ENCODE measurements around the gene ZG16B. TPM values are rescaled to one million over a fixed set of nuclear protein-coding genes. Genes with fewer than 3 reads are reported as not detected.

ZG16B gene
- total and polyA plus RNA-seq, 9 donors = 0.28 to 1.8 (median 0.45) TPM; not detected in 3

DNA sequence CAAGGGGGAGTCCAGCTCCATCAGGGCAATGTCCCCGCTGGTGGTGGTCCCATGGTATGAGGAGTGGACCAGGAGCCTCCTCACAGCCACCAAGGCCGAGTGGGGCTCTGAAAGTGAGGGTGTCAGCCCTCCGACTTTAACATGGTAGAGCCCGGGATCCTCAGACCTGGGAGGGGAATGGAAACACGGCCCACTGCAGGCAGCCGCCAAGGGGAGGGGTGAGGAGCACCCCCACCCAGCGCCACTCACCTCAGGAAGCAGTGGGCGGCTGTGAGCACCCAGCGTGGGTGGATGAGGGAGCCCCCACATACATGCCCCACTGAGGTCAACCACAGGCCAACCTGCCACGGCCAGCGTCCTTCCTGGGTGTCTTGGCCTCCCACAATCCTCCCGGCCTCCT is 10.8 kb downstream of the ZG16B start:
- DNase-seq = no peak
- H3K27me3 ChIP-seq = no peaks in the 10 kb centered on the region
- peaks cover 0 to 6% of the 10 kb centered on the region in 2 donors for H3K9me3 ChIP-seq
- TF ChIP-seq POLR2A (IDR thresholded peaks at IDR 0.05) (no peak), EP300 (IDR thresholded peaks at IDR 0.05) (no peak)
- no peak overlapping the region for H3K27ac ChIP-seq
- H3K4me1 ChIP-seq (ENCODE audit: insufficient read depth) = peaks cover 11% of the 10 kb centered on the region
- intact Hi-C loops (cut with DNase I) = no loop called here
- no peak overlapping the region for H3K4me3 ChIP-seq
- no peaks in the 10 kb centered on the region for H3K36me3 ChIP-seq
- WGBS, 3 donors = 82 to 86% (median 83%) methylated on average over 11 to 12 of the region's 12 CpGs

DNA sequence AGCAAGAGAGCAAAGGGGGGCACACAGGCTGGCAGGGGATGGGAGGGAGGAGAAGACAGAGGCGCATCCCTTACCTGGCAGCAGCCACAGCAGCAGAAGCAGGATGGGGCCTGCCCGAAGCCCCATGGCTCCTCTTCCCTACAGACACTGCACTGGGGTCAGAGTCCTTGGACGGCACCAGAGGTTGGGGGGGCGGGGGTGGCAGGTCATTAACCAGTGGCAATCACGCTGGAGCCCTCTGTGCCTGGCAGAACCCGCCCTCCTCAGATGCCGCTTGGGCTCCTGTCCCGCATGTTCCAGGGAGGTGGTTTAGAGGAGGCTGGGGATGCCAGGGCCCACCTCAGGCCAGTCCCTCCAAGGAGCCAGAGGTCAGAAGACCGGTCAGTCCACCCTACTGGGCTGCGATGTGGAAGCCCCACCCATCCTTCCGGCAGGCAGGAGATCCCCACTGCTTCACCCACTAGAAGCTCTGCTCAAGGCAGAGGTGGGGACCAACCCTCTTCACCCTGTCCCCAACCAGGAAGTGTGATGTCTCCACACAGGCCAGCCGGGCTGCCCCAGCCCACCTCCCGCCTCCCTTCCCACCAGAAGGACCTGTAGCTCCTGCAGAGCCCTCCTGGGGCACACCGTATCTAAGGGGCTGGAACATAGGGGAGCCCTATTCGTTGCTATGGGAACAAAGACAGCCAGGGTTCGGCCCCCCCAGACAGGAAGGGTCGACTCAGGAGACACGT is 11.7 kb downstream of the ZG16B start:
- H3K27me3 ChIP-seq = no peaks in the 10 kb centered on the region
- H3K36me3 ChIP-seq = no peaks in the 10 kb centered on the region
- intact Hi-C loops (cut with DNase I) = no loop called here
- peaks cover 0 to 6% of the 10 kb centered on the region in 2 donors for H3K9me3 ChIP-seq
- 81 to 86% (median 81%) methylated on average over 17 to 18 of the region's 18 CpGs for WGBS, 3 donors
- DNase-seq = no peak
- H3K4me1 ChIP-seq (ENCODE audit: insufficient read depth) = peaks cover 11% of the 10 kb centered on the region
- no peak overlapping the region for H3K4me3 ChIP-seq
- no peak overlapping the region for H3K27ac ChIP-seq
- TF ChIP-seq POLR2A (IDR thresholded peaks at IDR 0.05) (no peak), EP300 (IDR thresholded peaks at IDR 0.05) (no peak)
- TF ChIP-seq, protein P1, sequence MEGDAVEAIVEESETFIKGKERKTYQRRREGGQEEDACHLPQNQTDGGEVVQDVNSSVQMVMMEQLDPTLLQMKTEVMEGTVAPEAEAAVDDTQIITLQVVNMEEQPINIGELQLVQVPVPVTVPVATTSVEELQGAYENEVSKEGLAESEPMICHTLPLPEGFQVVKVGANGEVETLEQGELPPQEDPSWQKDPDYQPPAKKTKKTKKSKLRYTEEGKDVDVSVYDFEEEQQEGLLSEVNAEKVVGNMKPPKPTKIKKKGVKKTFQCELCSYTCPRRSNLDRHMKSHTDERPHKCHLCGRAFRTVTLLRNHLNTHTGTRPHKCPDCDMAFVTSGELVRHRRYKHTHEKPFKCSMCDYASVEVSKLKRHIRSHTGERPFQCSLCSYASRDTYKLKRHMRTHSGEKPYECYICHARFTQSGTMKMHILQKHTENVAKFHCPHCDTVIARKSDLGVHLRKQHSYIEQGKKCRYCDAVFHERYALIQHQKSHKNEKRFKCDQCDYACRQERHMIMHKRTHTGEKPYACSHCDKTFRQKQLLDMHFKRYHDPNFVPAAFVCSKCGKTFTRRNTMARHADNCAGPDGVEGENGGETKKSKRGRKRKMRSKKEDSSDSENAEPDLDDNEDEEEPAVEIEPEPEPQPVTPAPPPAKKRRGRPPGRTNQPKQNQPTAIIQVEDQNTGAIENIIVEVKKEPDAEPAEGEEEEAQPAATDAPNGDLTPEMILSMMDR (IDR thresholded peaks at IDR 0.05) = no peak

DNA sequence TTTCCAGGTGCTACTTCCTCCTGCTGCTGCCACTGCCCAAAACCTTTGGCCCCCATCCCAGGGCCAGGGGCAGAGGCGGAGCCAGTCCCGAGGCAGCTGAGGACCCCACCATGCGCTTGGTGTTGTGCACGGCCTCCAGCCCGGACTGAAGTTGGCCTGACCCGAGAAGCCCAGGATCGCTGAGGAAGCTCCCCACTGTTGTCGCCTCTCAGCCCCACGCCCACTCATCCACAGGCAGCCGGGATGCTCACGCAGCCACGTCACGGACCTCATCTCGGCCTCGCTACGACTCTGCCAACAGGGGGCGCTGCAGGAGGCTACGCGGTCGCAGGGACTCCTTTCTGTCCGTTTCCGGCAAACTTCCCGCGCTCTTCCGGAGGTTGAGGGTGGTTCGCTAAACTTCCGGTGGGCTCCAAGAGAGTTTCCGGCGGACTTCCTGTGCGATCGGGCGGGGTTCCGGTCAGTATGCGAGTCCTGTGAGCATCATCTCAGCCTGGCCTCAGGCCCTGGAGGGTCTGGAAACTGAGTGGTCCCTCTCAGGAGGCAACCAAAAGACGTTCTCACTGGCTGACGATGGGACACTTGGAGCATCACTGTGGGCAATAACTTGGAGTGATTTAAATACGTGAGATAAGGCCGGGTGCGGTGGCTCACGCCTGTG is 12.4 kb downstream of the ZG16B start:
- intact Hi-C loops (cut with DNase I) = no loop called here
- Histone ChIP-seq H3K4me3 (no peak overlapping the region), H3K27me3 (no peaks in the 10 kb centered on the region), H3K36me3 (no peaks in the 10 kb centered on the region), H3K4me1 (ENCODE audit: insufficient read depth) (peaks cover 11% of the 10 kb centered on the region), H3K9me3 (peaks cover 0 to 6% of the 10 kb centered on the region in 2 donors), H3K27ac (no peak overlapping the region)
- peak; percentile 32 to 78 (median 42) for DNase-seq
- 20 to 44% (median 30%) methylated on average over 39 to 40 of the region's 40 CpGs for WGBS, 3 donors
- TF ChIP-seq, protein P1 (IDR thresholded peaks at IDR 0.05) = no peak
- TF ChIP-seq POLR2A (IDR thresholded peaks at IDR 0.05) = no peak
- no peak for TF ChIP-seq EP300 (IDR thresholded peaks at IDR 0.05)

DNA sequence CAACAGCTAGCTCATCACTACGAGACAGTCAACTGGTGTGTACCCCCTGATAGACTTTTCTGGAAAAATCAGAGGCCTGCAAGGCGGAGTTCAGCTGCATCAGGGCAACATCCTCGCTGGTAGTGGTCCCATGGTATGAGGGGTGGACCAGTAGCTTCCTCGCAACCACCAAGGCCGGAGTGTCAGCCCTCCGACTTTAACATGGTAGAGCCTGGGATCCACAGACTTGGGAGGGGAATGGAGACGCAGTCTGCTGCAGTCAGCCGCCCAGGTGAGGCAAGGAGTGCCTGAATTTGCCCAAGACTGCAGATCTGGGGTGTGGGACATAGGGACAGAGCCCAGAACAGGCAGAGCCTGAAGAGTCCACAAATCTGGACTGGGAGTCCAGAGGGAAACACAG is 13.4 kb downstream of the ZG16B start:
- Histone ChIP-seq H3K4me3 (no peak overlapping the region), H3K27ac (no peak overlapping the region), H3K9me3 (peaks cover 0 to 8% of the 10 kb centered on the region in 2 donors), H3K4me1 (ENCODE audit: insufficient read depth) (peaks cover 11% of the 10 kb centered on the region), H3K27me3 (no peaks in the 10 kb centered on the region), H3K36me3 (no peaks in the 10 kb centered on the region)
- intact Hi-C loops (cut with DNase I) = no loop called here
- no peak for DNase-seq
- 82 to 86% (median 85%) methylated on average over 8 of the region's 8 CpGs for WGBS, 3 donors
- TF ChIP-seq POLR2A (IDR thresholded peaks at IDR 0.05) = no peak
- TF ChIP-seq EP300 (IDR thresholded peaks at IDR 0.05) = no peak
- TF ChIP-seq, protein P1 (IDR thresholded peaks at IDR 0.05) = no peak

DNA sequence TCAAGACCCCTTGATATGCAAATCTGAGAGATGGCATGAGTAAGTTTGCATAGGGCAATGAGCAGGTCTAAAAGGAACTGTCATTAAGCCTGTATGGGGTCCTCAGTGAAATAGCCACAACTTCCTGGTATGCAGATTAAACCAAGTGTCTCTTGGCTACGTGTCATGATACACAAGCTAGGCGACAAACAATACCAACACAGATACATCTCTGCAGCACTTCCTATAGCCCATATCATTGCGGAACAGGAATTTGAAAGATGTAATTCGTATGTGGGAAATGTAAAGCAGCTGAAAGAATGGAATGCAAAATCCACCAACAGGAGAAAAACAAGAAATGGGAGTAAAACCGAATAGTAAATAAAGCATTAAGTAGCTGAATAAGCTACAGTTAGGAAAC is 15.0 kb downstream of the ZG16B start:
- WGBS, 3 donors = 63 to 74% (median 67%) methylated on average over 5 of the region's 5 CpGs
- H3K36me3 ChIP-seq = no peaks in the 10 kb centered on the region
- no peaks in the 10 kb centered on the region for H3K27me3 ChIP-seq
- H3K27ac ChIP-seq = no peak overlapping the region
- no peak for DNase-seq
- peaks cover 11% of the 10 kb centered on the region for H3K4me1 ChIP-seq (ENCODE audit: insufficient read depth)
- H3K4me3 ChIP-seq = no peak overlapping the region
- peaks cover 0 to 8% of the 10 kb centered on the region in 2 donors for H3K9me3 ChIP-seq
- TF ChIP-seq, protein P1 (IDR thresholded peaks at IDR 0.05) = no peak
- intact Hi-C loops (cut with DNase I) = no loop called here

All from ovary (tissue), 9 donors.